ENCODE measurements around the gene ISCA2.

GRCh38 chr14:74501135-74501614 lies 7.6 kb downstream of the ISCA2 start:
- TF ChIP-seq CTCF (IDR thresholded peaks at IDR 0.05; ENCODE audit: poor library complexity) (peak; percentile 82), EZH2 (IDR thresholded peaks at IDR 0.05; ENCODE audit: borderline replicate concordance) (no peak)

All from hepatocyte (in vitro differentiated cells).